Measurements from ENCODE around the gene DLG2. TPM values are rescaled to one million over a fixed set of nuclear protein-coding genes. Genes with fewer than 3 reads are reported as not detected.

DLG2 gene
- total RNA-seq, 2 experiments from 2014 or later: 1.7 to 2.1 TPM

DNA sequence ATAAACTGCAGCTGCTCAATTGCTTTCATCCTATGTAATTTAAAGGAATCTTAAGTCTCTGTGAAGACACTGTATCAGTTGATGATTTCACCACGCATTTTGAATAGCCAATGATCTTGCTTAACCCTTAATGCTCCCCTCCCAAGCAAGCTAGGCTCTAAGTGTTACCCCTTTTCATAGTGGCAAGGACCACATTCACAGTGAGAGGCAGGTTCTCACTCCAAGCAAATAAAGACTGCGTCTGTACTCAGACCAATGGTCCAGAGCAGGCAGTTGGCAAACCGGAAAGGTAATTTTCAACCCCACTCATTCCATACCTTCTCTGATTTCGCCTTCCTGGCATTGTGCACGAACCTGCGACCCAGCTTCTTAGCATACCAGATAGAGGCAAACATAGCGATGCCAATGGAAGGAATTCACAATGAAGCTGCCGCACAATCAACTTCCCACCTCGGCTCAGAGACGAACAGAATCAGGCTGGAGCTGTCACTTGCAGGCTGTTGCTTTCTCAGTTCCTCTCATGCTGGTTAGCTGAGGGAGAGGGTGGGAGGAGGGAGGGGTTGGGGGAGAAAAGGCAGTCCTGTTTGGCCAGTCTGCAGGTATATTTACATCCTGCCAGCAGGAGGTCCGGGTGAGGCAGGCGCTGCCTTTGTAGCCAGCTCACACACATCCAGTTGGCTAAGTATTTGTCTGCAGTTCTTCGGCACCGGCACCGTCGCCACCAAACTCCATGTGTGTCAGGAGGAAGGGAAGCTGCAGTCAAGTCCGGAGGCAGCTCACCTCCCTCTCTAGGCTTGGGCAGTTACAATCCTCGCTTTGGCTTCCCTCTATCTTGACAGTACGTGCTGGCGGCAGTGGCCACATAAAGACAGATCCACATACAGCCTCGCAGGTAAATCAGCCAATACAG is 1189.8 kb downstream of the DLG2 start:
- intact Hi-C loops (cut with DNase I, micrococcal nuclease): no loop called here
- Mint-ChIP-seq H3K4me1 (no peaks in the 10 kb centered on the region), H3K27me3 (no peaks in the 10 kb centered on the region), H3K27ac (no peak overlapping the region), H3K4me3 (no peak overlapping the region), H3K36me3 (ENCODE audit: low read depth) (no peaks in the 10 kb centered on the region), H3K9me3 (ENCODE audit: low read depth) (peaks cover 8% of the 10 kb centered on the region)
- ATAC-seq (no peak), DNase-seq (no peak)
- POLR2A ChIA-PET: interaction anchor here (0.5 kb wide), 1 partner anchor 101 kb away, joined by 3 read pairs; no protein-coding TSS in a partner anchor
- CTCF ChIA-PET: no interaction called here

DNA sequence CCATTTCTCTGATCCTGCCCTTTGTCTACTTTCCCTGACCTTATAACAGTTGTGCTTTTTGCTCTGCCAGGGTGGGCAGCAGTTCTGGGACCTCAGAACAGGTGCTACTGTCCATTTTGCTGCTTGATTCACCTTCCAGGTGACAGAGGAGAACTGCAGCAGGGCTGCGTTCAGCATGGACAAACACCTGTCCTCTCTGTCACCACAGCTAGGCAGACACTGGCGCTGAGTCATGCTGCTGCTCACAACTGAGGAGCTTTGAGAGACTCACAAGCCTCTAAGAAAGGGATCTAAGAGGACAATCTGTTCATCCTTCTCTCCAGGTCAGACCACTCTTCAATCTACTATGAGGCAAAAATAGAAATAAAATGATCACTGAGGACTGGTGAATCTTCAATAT is 1196.5 kb downstream of the DLG2 start:
- Mint-ChIP-seq H3K4me3 (no peak overlapping the region), H3K27me3 (no peaks in the 10 kb centered on the region), H3K9me3 (ENCODE audit: low read depth) (peaks cover 4% of the 10 kb centered on the region), H3K36me3 (ENCODE audit: low read depth) (no peaks in the 10 kb centered on the region), H3K27ac (no peak overlapping the region), H3K4me1 (no peaks in the 10 kb centered on the region)
- DNase-seq (no peak), ATAC-seq (no peak)
- ChIA-PET POLR2A (no interaction called here), CTCF (no interaction called here)
- intact Hi-C loops (cut with DNase I, micrococcal nuclease): no loop called here

DNA sequence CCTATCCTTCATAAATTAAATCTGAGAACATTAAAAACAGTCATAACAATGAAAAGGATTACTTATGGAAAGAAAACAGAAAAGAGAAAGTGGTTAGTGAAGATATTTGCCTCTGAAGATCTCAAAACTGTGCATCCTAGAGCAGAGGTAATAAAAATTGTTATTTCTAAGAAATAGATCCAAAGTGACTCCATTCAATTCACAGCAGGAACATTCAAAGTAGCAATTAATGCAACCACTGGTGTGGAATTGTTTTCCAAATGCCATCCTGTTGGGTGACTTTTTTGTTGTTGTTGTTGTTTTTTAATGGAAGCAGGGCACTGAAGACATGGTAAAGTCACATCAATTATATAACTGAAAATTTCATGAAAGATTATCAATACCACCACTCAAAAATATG is 1201.5 kb downstream of the DLG2 start:
- Mint-ChIP-seq H3K4me1 (no peaks in the 10 kb centered on the region), H3K36me3 (ENCODE audit: low read depth) (no peaks in the 10 kb centered on the region), H3K4me3 (no peak overlapping the region), H3K27me3 (no peaks in the 10 kb centered on the region), H3K9me3 (ENCODE audit: low read depth) (peaks cover 7% of the 10 kb centered on the region), H3K27ac (no peak overlapping the region)
- DNase-seq (no peak), ATAC-seq (no peak)
- ChIA-PET CTCF (no interaction called here), POLR2A (no interaction called here)
- intact Hi-C loops (cut with DNase I, micrococcal nuclease): no loop called here

DNA sequence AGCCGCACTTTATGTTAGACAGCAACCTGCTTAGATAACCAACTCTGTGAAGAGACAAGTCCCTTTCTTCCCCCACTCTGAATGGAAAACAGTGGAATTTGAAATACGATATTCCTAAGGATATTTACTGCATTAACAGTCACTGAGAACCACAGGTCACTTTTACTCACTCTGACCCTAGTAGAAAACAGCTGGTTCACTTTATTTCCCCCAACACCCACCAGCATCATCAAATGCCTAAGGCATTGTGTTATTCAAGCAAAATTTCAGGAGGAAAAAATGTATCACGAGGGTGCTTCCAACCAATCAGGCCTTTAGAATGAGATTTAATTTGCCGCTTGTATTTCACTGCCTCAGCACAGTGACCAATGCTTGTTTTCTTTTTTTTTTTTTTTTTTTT is 1206.9 kb downstream of the DLG2 start:
- ATAC-seq (no peak), DNase-seq (no peak)
- intact Hi-C loops (cut with DNase I, micrococcal nuclease): no loop called here
- ChIA-PET POLR2A (no interaction called here), CTCF (no interaction called here)
- Mint-ChIP-seq H3K27me3 (no peaks in the 10 kb centered on the region), H3K36me3 (ENCODE audit: low read depth) (no peaks in the 10 kb centered on the region), H3K9me3 (ENCODE audit: low read depth) (peaks cover 9% of the 10 kb centered on the region), H3K4me1 (no peaks in the 10 kb centered on the region), H3K27ac (no peak overlapping the region), H3K4me3 (no peak overlapping the region)

DNA sequence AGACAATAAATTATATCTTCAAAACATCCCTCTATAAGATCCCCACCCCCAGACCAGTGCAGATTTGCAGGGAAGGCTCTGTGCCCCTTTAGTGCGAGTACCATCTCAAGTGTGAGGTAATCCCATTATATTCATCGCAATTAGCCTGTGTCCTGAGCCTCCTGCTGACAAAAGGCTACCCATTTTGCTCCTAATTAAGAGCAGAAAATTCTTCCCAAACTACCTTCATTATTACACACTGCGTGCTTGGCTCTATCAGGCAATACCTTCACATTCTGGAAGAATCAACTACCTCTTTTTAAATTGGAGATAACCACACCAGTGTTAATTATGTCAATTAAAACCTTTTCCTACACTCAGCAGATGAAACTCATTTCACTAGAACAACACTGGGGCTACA is 1207.5 kb downstream of the DLG2 start:
- H3K4me3 Mint-ChIP-seq: no peak overlapping the region
- H3K4me1 Mint-ChIP-seq: no peaks in the 10 kb centered on the region
- no peaks in the 10 kb centered on the region for H3K36me3 Mint-ChIP-seq (ENCODE audit: low read depth)
- intact Hi-C loops (cut with DNase I, micrococcal nuclease): no loop called here
- H3K27ac Mint-ChIP-seq: no peak overlapping the region
- H3K9me3 Mint-ChIP-seq (ENCODE audit: low read depth): peaks cover 7% of the 10 kb centered on the region
- POLR2A ChIA-PET: no interaction called here
- DNase-seq (no peak), ATAC-seq (no peak)
- CTCF ChIA-PET: no interaction called here
- no peaks in the 10 kb centered on the region for H3K27me3 Mint-ChIP-seq

DNA sequence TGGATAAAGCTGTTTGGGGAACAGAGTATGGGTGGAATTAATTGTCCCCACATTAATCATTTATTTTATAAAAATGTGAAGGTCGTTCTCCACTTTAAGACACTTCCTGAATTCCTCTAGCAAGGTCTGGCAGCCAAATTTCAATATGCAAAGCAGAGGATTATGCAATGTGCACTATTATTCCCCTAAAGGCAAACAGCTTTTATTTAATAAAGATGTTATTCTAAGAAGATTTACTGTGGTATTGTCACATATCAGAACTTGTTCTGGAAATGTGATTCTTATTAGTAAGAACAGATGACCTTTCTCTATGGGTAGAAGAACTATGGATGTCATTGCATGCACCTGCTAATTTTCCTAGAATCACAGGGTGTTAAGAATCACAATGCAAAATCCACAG is 1212.2 kb downstream of the DLG2 start:
- intact Hi-C loops (cut with DNase I, micrococcal nuclease): no loop called here
- H3K9me3 Mint-ChIP-seq (ENCODE audit: low read depth): peaks cover 7% of the 10 kb centered on the region
- no peak overlapping the region for H3K4me3 Mint-ChIP-seq
- no peaks in the 10 kb centered on the region for H3K36me3 Mint-ChIP-seq (ENCODE audit: low read depth)
- CTCF ChIA-PET: no interaction called here
- no peak for ATAC-seq
- DNase-seq: no peak
- H3K4me1 Mint-ChIP-seq: no peaks in the 10 kb centered on the region
- POLR2A ChIA-PET: no interaction called here
- no peaks in the 10 kb centered on the region for H3K27me3 Mint-ChIP-seq
- H3K27ac Mint-ChIP-seq: no peak overlapping the region

DNA sequence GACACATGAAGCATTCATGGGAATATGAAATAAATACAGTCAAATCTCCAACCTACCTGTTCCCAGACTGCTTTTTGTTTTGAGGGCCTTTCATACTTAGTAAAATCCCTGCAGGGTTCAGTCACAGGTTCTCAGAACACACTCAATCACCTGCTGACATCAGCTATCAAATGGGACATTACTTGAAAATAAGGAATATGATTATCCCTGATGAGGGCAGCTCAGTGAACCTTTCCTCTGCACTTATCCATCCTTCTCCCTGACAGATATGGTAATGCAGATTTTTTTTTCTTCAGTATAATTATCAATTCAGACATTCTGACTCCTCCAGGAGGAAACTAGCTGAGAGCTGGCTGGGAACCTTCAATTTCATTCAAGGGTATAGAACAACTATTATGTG is 1213.6 kb downstream of the DLG2 start:
- Mint-ChIP-seq H3K36me3 (ENCODE audit: low read depth) (no peaks in the 10 kb centered on the region), H3K27me3 (no peaks in the 10 kb centered on the region), H3K4me3 (no peak overlapping the region), H3K27ac (no peak overlapping the region), H3K9me3 (ENCODE audit: low read depth) (peaks cover 9% of the 10 kb centered on the region), H3K4me1 (no peaks in the 10 kb centered on the region)
- ChIA-PET POLR2A (no interaction called here), CTCF (no interaction called here)
- DNase-seq (no peak), ATAC-seq (no peak)
- intact Hi-C loops (cut with DNase I, micrococcal nuclease): no loop called here

DNA sequence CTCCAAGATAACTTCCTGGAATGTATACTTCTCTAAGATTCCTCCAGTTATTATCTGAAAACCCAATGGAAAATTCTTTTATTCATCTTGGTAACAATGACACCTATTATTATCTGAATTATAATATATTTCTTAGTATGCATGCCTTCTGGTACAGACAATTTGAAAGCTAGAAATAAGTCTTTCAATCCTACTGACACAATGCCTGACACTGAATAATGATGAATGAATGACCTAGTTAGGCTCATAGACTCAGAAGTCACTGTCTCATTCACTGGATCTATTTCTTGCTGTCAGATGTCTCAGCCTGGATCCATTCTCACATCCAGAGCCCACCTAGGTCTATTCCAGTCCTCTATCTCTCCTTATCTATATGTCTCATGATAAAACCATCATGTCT is 1214.3 kb downstream of the DLG2 start:
- H3K27me3 Mint-ChIP-seq: no peaks in the 10 kb centered on the region
- CTCF ChIA-PET: no interaction called here

DNA sequence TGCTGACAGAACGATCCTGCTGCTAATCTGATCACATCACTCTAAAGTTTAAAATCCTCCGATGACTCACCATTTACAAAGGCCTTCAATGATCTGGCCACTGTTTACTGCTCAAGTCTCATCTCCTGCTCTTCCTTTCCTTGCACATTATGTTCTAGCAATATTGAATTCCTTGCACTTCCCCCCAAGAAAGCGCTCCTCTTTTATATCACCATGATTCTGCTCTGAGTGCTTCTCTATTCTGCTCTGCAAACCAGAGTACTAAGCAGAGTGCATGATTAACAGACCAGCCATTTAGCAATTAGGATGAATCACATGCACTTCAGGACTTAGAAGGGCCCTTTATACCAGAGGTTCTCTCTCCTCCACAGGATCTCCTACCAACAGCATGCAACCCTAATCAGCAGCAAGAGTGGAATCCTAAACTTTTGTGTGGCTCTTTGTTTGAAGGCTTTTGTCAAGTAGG is 1218.2 kb downstream of the DLG2 start:
- ATAC-seq (no peak), DNase-seq (no peak)
- Mint-ChIP-seq H3K27me3 (no peaks in the 10 kb centered on the region), H3K4me3 (no peak overlapping the region), H3K4me1 (no peaks in the 10 kb centered on the region), H3K27ac (no peak overlapping the region), H3K36me3 (ENCODE audit: low read depth) (no peaks in the 10 kb centered on the region), H3K9me3 (ENCODE audit: low read depth) (peaks cover 5% of the 10 kb centered on the region)
- ChIA-PET CTCF (no interaction called here), POLR2A (no interaction called here)
- intact Hi-C loops (cut with DNase I, micrococcal nuclease): no loop called here

More for the DNA sequence above, 1214.3 kb downstream of the DLG2 start:
- DNase-seq (no peak), ATAC-seq (no peak)
- intact Hi-C loops (cut with DNase I, micrococcal nuclease): no loop called here
- Mint-ChIP-seq H3K9me3 (ENCODE audit: low read depth) (peaks cover 8% of the 10 kb centered on the region), H3K27ac (no peak overlapping the region), H3K36me3 (ENCODE audit: low read depth) (no peaks in the 10 kb centered on the region), H3K4me1 (no peaks in the 10 kb centered on the region), H3K4me3 (no peak overlapping the region)
- POLR2A ChIA-PET: no interaction called here

DNA sequence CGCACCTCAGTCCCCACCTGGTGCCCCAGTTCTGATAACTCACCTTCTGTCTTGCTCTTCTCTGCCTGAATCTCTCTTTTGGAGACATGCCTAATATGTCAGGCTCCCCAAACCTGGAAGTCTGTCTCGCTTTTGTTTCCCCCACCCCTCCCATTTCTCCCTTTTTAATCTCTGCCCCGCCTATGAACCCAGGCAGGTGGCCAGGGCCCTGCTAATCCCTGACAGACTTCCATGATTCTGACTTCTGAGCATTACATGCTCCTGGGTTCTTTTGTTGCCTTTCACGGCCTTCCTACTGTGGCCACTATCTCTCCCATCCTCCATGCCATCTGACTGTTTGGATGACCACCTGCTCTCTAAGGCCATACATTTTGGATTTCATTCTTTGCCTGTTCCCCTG is 1220.1 kb downstream of the DLG2 start:
- Mint-ChIP-seq H3K4me1 (no peaks in the 10 kb centered on the region), H3K4me3 (no peak overlapping the region), H3K36me3 (ENCODE audit: low read depth) (no peaks in the 10 kb centered on the region), H3K9me3 (ENCODE audit: low read depth) (peaks cover 7% of the 10 kb centered on the region), H3K27me3 (no peaks in the 10 kb centered on the region), H3K27ac (no peak overlapping the region)
- ATAC-seq: no peak
- intact Hi-C loops (cut with DNase I, micrococcal nuclease): no loop called here
- ChIA-PET POLR2A (no interaction called here), CTCF (no interaction called here)
- DNase-seq: no peak

DNA sequence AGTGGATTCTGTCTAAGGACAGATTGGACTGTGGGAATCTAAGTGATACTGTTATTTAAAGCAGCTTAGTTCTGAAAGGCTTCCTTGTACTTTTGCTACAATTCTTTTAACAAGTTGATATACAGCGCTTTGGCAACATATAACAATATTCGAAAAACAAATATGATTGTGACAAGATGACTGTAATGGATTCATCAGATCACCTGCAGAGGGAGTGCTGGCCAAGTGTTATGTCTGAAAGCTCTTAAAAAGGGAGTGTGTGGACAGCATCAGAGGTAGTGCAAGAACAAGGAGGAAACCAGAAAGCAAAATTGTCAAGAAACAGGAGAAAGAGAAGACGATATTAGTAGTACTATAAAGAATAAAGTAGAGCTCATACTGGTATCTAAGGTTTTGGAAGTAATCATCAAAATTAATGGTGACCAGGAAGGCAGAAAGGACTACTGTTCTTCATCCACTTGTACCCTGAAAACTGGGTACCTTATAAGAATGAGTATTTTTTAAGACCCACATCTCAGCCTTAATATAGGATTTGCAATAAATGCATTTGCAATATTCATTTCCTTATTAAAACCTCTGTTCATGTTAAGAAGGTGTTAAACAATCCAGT is 1229.0 kb downstream of the DLG2 start:
- H3K4me3 Mint-ChIP-seq: no peak overlapping the region
- no peaks in the 10 kb centered on the region for H3K36me3 Mint-ChIP-seq (ENCODE audit: low read depth)
- ChIA-PET CTCF (interaction anchor here (1.2 to 2.3 kb wide), 2 partner anchors 13 to 18 kb away, joined by 3 to 6 read pairs; no protein-coding TSS in a partner anchor), POLR2A (no interaction called here)
- no peak for DNase-seq
- H3K27ac Mint-ChIP-seq: no peak overlapping the region
- no peaks in the 10 kb centered on the region for H3K27me3 Mint-ChIP-seq
- no peak for ATAC-seq
- H3K4me1 Mint-ChIP-seq: no peaks in the 10 kb centered on the region
- intact Hi-C loops (cut with DNase I, micrococcal nuclease): no loop called here
- peaks cover 7% of the 10 kb centered on the region for H3K9me3 Mint-ChIP-seq (ENCODE audit: low read depth)

DNA sequence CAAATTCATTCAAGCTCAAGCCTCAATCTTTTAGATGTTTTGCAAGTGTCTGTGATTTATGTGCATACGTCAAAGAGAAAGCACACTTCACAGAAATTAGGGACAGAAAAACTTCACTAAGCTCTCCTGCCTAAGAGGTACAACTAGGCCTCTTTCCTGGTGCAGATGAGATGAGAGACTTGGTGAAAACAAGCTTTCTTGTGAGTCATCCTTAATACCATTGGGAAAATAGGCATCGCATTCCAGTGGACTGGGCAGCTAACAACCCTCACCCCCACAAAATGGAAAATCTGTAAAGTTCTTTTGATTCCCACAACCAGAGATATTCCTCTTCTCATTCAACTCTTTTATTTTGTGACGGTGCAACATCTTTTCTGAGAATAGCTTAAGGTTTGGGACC is 1230.6 kb downstream of the DLG2 start:
- Mint-ChIP-seq H3K4me1 (no peaks in the 10 kb centered on the region), H3K27ac (no peak overlapping the region), H3K4me3 (no peak overlapping the region), H3K27me3 (no peaks in the 10 kb centered on the region), H3K9me3 (ENCODE audit: low read depth) (peaks cover 7% of the 10 kb centered on the region), H3K36me3 (ENCODE audit: low read depth) (no peaks in the 10 kb centered on the region)
- intact Hi-C loops (cut with DNase I, micrococcal nuclease): no loop called here
- ChIA-PET POLR2A (no interaction called here), CTCF (interaction anchor here (1.1 to 2.3 kb wide), 2 partner anchors 11 to 44 kb away, joined by 3 to 6 read pairs; no protein-coding TSS in a partner anchor)
- DNase-seq (no peak), ATAC-seq (no peak)
